Prostate gland (tissue), 2 donors: ENCODE data around the gene FNDC3B.

Source experiments
- CTCF ChIP-seq, 4 experiments: fragments of 200-600 bp in 2 of 4; fragments of 450-650 bp in 2 of 4; sonication (generic) in 2 of 4; IDR thresholded peaks; 1 replicate in 3 of 4; 2 replicates in 1 of 4; pipeline ENCODE4 v1.5.1; 2016 to 2019; ENCODE audit warnings: antibody characterized with exemption in 4 of 4, mild to moderate bottlenecking in 2 of 4, moderate library complexity in 2 of 4
- POLR2AphosphoS5 ChIP-seq: sonication (generic); formaldehyde crosslinking; IDR thresholded peaks from one replicate; pipeline ENCODE4 v1.6.1; 2017; ENCODE audit warnings: antibody characterized with exemption

DNA sequence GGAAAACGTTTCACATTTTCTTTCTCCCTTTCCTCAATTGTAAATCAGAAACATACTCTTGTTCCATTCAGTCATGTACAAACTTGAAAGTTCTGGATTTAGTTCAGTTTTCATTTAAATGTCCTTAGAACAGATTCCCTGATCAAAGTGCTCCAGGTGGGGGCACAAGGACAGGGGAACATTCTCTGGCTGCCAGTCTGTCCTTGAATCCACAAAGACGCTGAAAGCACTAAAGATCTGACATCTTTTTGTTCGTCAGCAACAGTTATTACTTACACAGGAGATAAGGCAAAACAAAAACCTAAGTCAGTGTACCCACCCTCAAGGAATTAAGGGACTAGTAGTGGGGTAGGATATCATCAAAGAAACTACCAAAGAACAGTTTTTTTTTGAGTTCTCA lies 269.7 kb downstream of the FNDC3B start:
- TF ChIP-seq POLR2AphosphoS5 (no peak), CTCF (IDR thresholded peaks at IDR 0.05) (no peak)
